Fibroblast of lung (primary cell): ENCODE results near the gene CCDC102B. TPM values are rescaled to one million over a fixed set of nuclear protein-coding genes. Genes with fewer than 3 reads are reported as not detected.

Source experiments
- DNase-seq, 2 donors: peaks; one replicate each; pipeline versions ENCODE4 v3.0.0 to v3.0.0-alpha.2; 2010; ENCODE audit warnings: low read depth in 2 of 2
- H2AFZ ChIP-seq: 2 replicates; pipeline ENCODE4 v1.5.1; 2012; ENCODE audit warnings: low read length, control low read depth, inconsistent platforms
- H3K27ac ChIP-seq: 2 replicates; pipeline ENCODE4 v1.5.1; 2011; ENCODE audit warnings: low read length, control low read depth; ENCODE audit not compliant: insufficient read depth
- H3K27me3 ChIP-seq: 2 replicates; pipeline ENCODE4 v1.5.1; 2011; ENCODE audit warnings: mild to moderate bottlenecking, low read length; ENCODE audit not compliant: control insufficient read depth, insufficient read depth
- H3K36me3 ChIP-seq: 2 replicates; pipeline ENCODE4 v1.5.1; 2011; ENCODE audit warnings: low read length; ENCODE audit not compliant: control insufficient read depth, insufficient read depth
- H3K4me1 ChIP-seq: 2 replicates; pipeline ENCODE4 v1.5.1; 2011; ENCODE audit warnings: low read length; ENCODE audit not compliant: control insufficient read depth, insufficient read depth; ENCODE audit errors: extremely low read depth
- H3K4me2 ChIP-seq: 2 replicates; pipeline ENCODE4 v1.5.1; 2011; ENCODE audit warnings: low read length, control low read depth; ENCODE audit not compliant: insufficient read depth; ENCODE audit errors: extremely low read depth
- H3K4me3 ChIP-seq, 4 experiments: fragments of 200-600 bp in 1 of 4; sonication (generic) in 1 of 4; replicated peaks in 1 of 4; 2 replicates each; pipeline ENCODE4 v1.5.1; 2011 to 2016; ENCODE audit warnings: low read length in 4 of 4, low read depth in 3 of 4, mild to moderate bottlenecking in 3 of 4, control low read depth in 2 of 4, inconsistent platforms in 1 of 4, mixed read lengths in 1 of 4; ENCODE audit not compliant: insufficient read depth in 1 of 4; ENCODE audit errors: control extremely low read depth in 1 of 4
- H3K79me2 ChIP-seq: 2 replicates; pipeline ENCODE4 v1.5.1; 2012; ENCODE audit warnings: mild to moderate bottlenecking, low read length, inconsistent platforms; ENCODE audit not compliant: control insufficient read depth, insufficient read depth
- H3K9ac ChIP-seq: 2 replicates; pipeline ENCODE4 v1.5.1; 2011; ENCODE audit warnings: mild to moderate bottlenecking, low read length, control low read depth; ENCODE audit not compliant: insufficient read depth
- H3K9me3 ChIP-seq: 2 replicates; pipeline ENCODE4 v1.5.1; 2012; ENCODE audit warnings: low read depth, low read length; ENCODE audit not compliant: control insufficient read depth, insufficient read depth
- H4K20me1 ChIP-seq: 2 replicates; pipeline ENCODE4 v1.5.1; 2011; ENCODE audit warnings: low read length; ENCODE audit not compliant: control insufficient read depth, insufficient read depth; ENCODE audit errors: extremely low read depth
- CTCF ChIP-seq, 2 donors: IDR thresholded peaks in 1 of 2; conservative IDR thresholded peaks in 1 of 2; 1 replicate in 1 of 2; 2 replicates in 1 of 2; pipeline ENCODE4 v1.5.1; 2011 to 2012; ENCODE audit warnings: low read length in 2 of 2, control low read depth in 1 of 2, inconsistent platforms in 1 of 2, low read depth in 1 of 2, mild to moderate bottlenecking in 1 of 2
- EZH2 ChIP-seq: IDR thresholded peaks from 2 replicates; pipeline ENCODE4 v1.5.1; 2012; ENCODE audit warnings: low read length, control low read depth, mild to moderate bottlenecking; ENCODE audit errors: missing control alignments
- polyA plus RNA-seq, 2 donors: library from polyadenylated mRNA; depleted of rRNA in 1 of 2; stranded (reverse) in 1 of 2; unstranded in 1 of 2; fragments of >200 nt; gene quantifications; 2 replicates each; pipeline ENCODE4 v1.2.1, GENCODE V29; 2011 to 2012; ENCODE audit warnings: missing spikeins in 1 of 2
- total RNA-seq: library from RNA; depleted of rRNA; stranded (reverse); fragments of >200 nt; gene quantifications from 2 replicates; pipeline ENCODE4 v1.2.1, GENCODE V29; 2014

The CCDC102B gene
- total and polyA plus RNA-seq, 2 donors (not counting 1 experiment from before 2014, with no cell fraction given): 33.7 to 35.3 TPM

GRCh38 chr18:68962623-68963022 is 164.7 kb downstream of the CCDC102B start:
- no peaks in the 10 kb centered on the region for H3K4me1 ChIP-seq
- H4K20me1 ChIP-seq: no peaks in the 10 kb centered on the region
- no peak overlapping the region for H3K4me3 ChIP-seq
- no peak overlapping the region for H2AFZ ChIP-seq
- no peak overlapping the region for H3K4me2 ChIP-seq
- no peak for DNase-seq
- TF ChIP-seq CTCF (conservative IDR thresholded peaks at IDR 0.05 in 1 of 2, IDR thresholded peaks at IDR 0.05 in 1 of 2; ENCODE audit: low read depth in 1 of 2, low read length in 2 of 2): no peak
- no peak for TF ChIP-seq EZH2
- H3K27me3 ChIP-seq: no peaks in the 10 kb centered on the region
- H3K9me3 ChIP-seq: no peaks in the 10 kb centered on the region
- H3K9ac ChIP-seq: no peak overlapping the region
- H3K79me2 ChIP-seq: no peaks in the 10 kb centered on the region
- no peaks in the 10 kb centered on the region for H3K36me3 ChIP-seq
- no peak overlapping the region for H3K27ac ChIP-seq

- Histone ChIP-seq H3K9me3 (no peaks in the 10 kb centered on the region), H2AFZ (no peak overlapping the region), H3K4me1 (no peaks in the 10 kb centered on the region), H3K9ac (no peak overlapping the region), H3K79me2 (no peaks in the 10 kb centered on the region), H3K27me3 (no peaks in the 10 kb centered on the region), H4K20me1 (no peaks in the 10 kb centered on the region), H3K27ac (no peak overlapping the region), H3K4me2 (no peak overlapping the region), H3K36me3 (no peaks in the 10 kb centered on the region), H3K4me3 (no peak overlapping the region)
- no peak for TF ChIP-seq EZH2
- no peak for TF ChIP-seq CTCF (conservative IDR thresholded peaks at IDR 0.05 in 1 of 2, IDR thresholded peaks at IDR 0.05 in 1 of 2; ENCODE audit: low read depth in 1 of 2, low read length in 2 of 2)
- DNase-seq: no peak
Observed at GRCh38 chr18:68965817-68966216, 167.9 kb downstream of the CCDC102B start.

GRCh38 chr18:68969027-68969426 is 171.1 kb downstream of the CCDC102B start:
- H3K9me3 ChIP-seq: no peaks in the 10 kb centered on the region
- TF ChIP-seq CTCF (conservative IDR thresholded peaks at IDR 0.05 in 1 of 2, IDR thresholded peaks at IDR 0.05 in 1 of 2; ENCODE audit: low read depth in 1 of 2, low read length in 2 of 2) (no peak), EZH2 (no peak)
- no peak overlapping the region for H3K4me3 ChIP-seq
- no peaks in the 10 kb centered on the region for H3K36me3 ChIP-seq
- H3K9ac ChIP-seq: no peak overlapping the region
- no peak overlapping the region for H3K27ac ChIP-seq
- no peaks in the 10 kb centered on the region for H4K20me1 ChIP-seq
- no peak overlapping the region for H3K4me2 ChIP-seq
- H3K79me2 ChIP-seq: no peaks in the 10 kb centered on the region
- no peak for DNase-seq
- no peaks in the 10 kb centered on the region for H3K4me1 ChIP-seq
- no peak overlapping the region for H2AFZ ChIP-seq
- H3K27me3 ChIP-seq: no peaks in the 10 kb centered on the region
